Measurements from ENCODE around the gene LFNG. TPM values are rescaled to one million over a fixed set of nuclear protein-coding genes. Genes with fewer than 3 reads are reported as not detected.

LFNG gene
- total and polyA plus RNA-seq, 2 of the 13 experiments (the other 11 are each of a cell fraction or from before 2014, with no cell fraction given): 0.44 to 1.5 TPM

- Histone ChIP-seq H4K20me1 (ENCODE audit: insufficient read depth, low read length) (no peaks in the 10 kb centered on the region), H3K27ac (ENCODE audit: extremely low read length, insufficient read depth, low read length) (no peak overlapping the region), H3K9me3 (ENCODE audit: low read length) (no peaks in the 10 kb centered on the region), H2AFZ (ENCODE audit: low read length) (no peak overlapping the region), H3K9ac (ENCODE audit: insufficient read depth, low read depth, low read length) (no peak overlapping the region), H3K4me3 (replicated peaks in 1 of 3; ENCODE audit: insufficient read depth in 1 of 3, low read depth in 2 of 3, low read length in 3 of 3) (no peak overlapping the region), H3K4me1 (ENCODE audit: insufficient read depth, low read length) (no peaks in the 10 kb centered on the region), H3K36me3 (replicated peaks in 1 of 2; ENCODE audit: control insufficient read depth in 1 of 2, insufficient read depth in 2 of 2, low read length in 2 of 2) (no peaks in the 10 kb centered on the region), H3K27me3 (ENCODE audit: control insufficient read depth in 1 of 2, insufficient read depth in 2 of 2, low read length in 2 of 2) (peaks cover 21 to 71% of the 10 kb centered on the region in 2 experiments), H3K4me2 (ENCODE audit: low read depth, low read length) (no peak overlapping the region), H3K79me2 (ENCODE audit: insufficient read depth, low read length) (no peaks in the 10 kb centered on the region)
- no TSS peak for BruUV-seq (replicated peaks)
- intact Hi-C loops (cut with micrococcal nuclease; ENCODE audit: unreplicated experiment): no loop called here
- no peak for DNase-seq (ENCODE audit: low spot score)
- TF ChIP-seq KLF11 (CRISPR knock-in tag; IDR thresholded peaks at IDR 0.05) (no peak), RCOR2 (CRISPR knock-in tag; IDR thresholded peaks at IDR 0.05) (no peak), RXRA (CRISPR knock-in tag; IDR thresholded peaks at IDR 0.05) (no peak), SP140L (CRISPR knock-in tag; IDR thresholded peaks at IDR 0.05; ENCODE audit: borderline replicate concordance) (no peak), TAF1 (CRISPR knock-in tag; IDR thresholded peaks at IDR 0.05) (no peak), FOXA1 (IDR thresholded peaks at IDR 0.05) (no peak), FOXA1 (CRISPR knock-in tag; IDR thresholded peaks at IDR 0.05) (no peak)
- TF ChIP-seq, protein P1, sequence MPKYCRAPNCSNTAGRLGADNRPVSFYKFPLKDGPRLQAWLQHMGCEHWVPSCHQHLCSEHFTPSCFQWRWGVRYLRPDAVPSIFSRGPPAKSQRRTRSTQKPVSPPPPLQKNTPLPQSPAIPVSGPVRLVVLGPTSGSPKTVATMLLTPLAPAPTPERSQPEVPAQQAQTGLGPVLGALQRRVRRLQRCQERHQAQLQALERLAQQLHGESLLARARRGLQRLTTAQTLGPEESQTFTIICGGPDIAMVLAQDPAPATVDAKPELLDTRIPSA (CRISPR knock-in tag; IDR thresholded peaks at IDR 0.05; ENCODE audit: borderline replicate concordance): no peak
- WGBS (ENCODE audit: low lambda C conversion rate): 10% methylated on average over 6 of the region's 25 CpGs
- ChIA-PET POLR2A (no interaction called here), CTCF (ENCODE audit: low intra/inter-chr PET ratio, low total read pairs) (no interaction called here)
- in situ Hi-C loops (cut with HindIII; ENCODE audit: extremely low pct_ligation_motif_present, low pct_unique_long_range_greater_than_20kb): no loop called here
- ATAC-seq: no peak
- FAIRE-seq: no peak
These were observed 21.9 kb upstream of the LFNG start for GRCh38 chr7:2497500-2498336.

DNA sequence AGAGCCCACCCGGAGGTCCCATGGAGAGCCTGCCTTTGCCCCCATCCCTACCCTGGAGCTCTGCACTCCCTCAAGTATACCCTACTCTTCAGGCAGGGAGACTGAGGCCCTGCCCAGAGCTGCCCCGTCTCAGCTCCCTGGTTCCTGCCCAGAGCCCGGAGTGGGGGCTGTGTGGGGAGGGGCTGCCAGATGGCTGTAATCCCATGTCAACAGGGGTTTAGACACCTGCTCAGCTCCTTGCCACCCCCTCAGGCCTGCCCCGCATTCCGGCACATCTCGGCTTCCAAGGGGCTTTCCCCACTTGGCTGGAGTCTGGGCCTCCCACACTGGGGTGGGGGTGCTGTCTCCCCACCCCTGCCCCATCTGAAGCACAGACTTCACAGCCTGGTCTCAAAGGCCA is 20.9 kb upstream of the LFNG start:
- in situ Hi-C loops (cut with HindIII; ENCODE audit: extremely low pct_ligation_motif_present, low pct_unique_long_range_greater_than_20kb) (no loop called here), intact Hi-C loops (cut with micrococcal nuclease; ENCODE audit: unreplicated experiment) (no loop called here)
- Histone ChIP-seq H3K4me3 (replicated peaks in 1 of 3; ENCODE audit: insufficient read depth in 1 of 3, low read depth in 2 of 3, low read length in 3 of 3) (no peak overlapping the region), H2AFZ (ENCODE audit: low read length) (no peak overlapping the region), H4K20me1 (ENCODE audit: insufficient read depth, low read length) (no peaks in the 10 kb centered on the region), H3K36me3 (replicated peaks in 1 of 2; ENCODE audit: control insufficient read depth in 1 of 2, insufficient read depth in 2 of 2, low read length in 2 of 2) (no peaks in the 10 kb centered on the region), H3K9ac (ENCODE audit: insufficient read depth, low read depth, low read length) (no peak overlapping the region), H3K9me3 (ENCODE audit: low read length) (no peaks in the 10 kb centered on the region), H3K4me2 (ENCODE audit: low read depth, low read length) (no peak overlapping the region), H3K4me1 (ENCODE audit: insufficient read depth, low read length) (no peaks in the 10 kb centered on the region), H3K27me3 (ENCODE audit: control insufficient read depth in 1 of 2, insufficient read depth in 2 of 2, low read length in 2 of 2) (peaks cover 18 to 78% of the 10 kb centered on the region in 2 experiments), H3K27ac (ENCODE audit: extremely low read length, insufficient read depth, low read length) (no peak overlapping the region), H3K79me2 (ENCODE audit: insufficient read depth, low read length) (no peaks in the 10 kb centered on the region)
- FAIRE-seq (no peak), DNase-seq (ENCODE audit: low spot score) (no peak), ATAC-seq (no peak)
- no TSS peak for BruUV-seq (replicated peaks)
- POLR2A ChIA-PET: no interaction called here
- CTCF ChIA-PET (ENCODE audit: low intra/inter-chr PET ratio, low total read pairs): no interaction called here
- TF ChIP-seq THRA (CRISPR knock-in tag; IDR thresholded peaks at IDR 0.05; ENCODE audit: borderline replicate concordance) (no peak), NRL (CRISPR knock-in tag; IDR thresholded peaks at IDR 0.05; ENCODE audit: borderline replicate concordance) (no peak), DPF2 (CRISPR knock-in tag; IDR thresholded peaks at IDR 0.05; ENCODE audit: borderline replicate concordance, low read depth) (no peak), HNF4G (IDR thresholded peaks at IDR 0.05; ENCODE audit: borderline replicate concordance, low read depth, low read length) (no peak), HNF4G (CRISPR knock-in tag; IDR thresholded peaks at IDR 0.05; ENCODE audit: borderline replicate concordance, low read depth) (no peak), ZNF816 (CRISPR knock-in tag; IDR thresholded peaks at IDR 0.05; ENCODE audit: borderline replicate concordance) (no peak), ZNF543 (CRISPR knock-in tag; IDR thresholded peaks at IDR 0.05) (no peak), RFXAP (CRISPR knock-in tag; IDR thresholded peaks at IDR 0.05; ENCODE audit: borderline replicate concordance) (no peak), NR3C1 (CRISPR knock-in tag; IDR thresholded peaks at IDR 0.05) (no peak), ZSCAN22 (CRISPR knock-in tag; IDR thresholded peaks at IDR 0.05) (no peak), KDM4B (CRISPR knock-in tag; IDR thresholded peaks at IDR 0.05) (no peak)
- WGBS (ENCODE audit: low lambda C conversion rate): no CpG with 5 or more reads among the region's 6 CpGs

Data from HepG2 (cell line).